ENCODE results near the gene MAP2K2.
A peak's percentile ranks its signal among the peaks of the same experiment; 100 is the strongest.

MAP2K2 gene

GRCh38 chr19:4082172-4082571 lies 41.8 kb downstream of the MAP2K2 start:
- TF ChIP-seq CTCF (IDR thresholded peaks at IDR 0.05; ENCODE audit: low read depth, low read length): no peak
- H3K4me3 ChIP-seq (ENCODE audit: low read depth, low read length): no peak overlapping the region

DNA sequence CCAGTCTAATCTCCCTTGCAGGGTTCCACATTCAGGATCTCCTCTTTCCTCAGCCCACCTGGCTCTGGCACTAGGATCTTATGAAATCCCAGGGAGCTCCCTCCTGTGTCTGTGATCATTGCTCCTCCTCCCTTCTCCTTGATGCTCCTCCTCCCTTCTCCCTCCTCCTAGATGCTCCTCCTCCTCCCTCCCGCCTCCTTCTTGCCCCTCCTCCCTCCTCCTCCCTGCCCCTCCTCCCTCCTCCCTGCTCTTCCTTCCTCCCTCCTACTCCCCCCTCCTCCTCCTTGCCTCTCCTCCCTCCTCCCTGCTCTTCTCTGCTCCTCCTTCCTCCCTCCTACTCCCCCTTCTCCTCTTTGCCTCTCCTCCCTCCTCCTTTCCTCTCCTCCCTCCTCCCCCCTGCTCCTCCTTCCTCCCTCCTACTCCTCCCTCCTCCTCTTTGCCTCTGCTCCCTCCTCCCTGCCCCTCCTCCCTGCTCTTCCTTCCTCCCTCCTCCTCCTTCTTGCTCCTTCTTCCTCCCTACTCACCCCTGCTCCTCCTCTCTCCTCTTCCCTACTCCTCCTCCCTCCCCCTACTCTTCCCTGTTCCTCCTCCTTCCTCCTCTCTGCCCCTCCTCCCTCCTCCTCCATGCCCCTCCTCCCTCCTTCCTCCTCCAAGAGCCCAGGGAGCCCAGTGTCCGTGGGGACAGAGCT lies 42.3 kb downstream of the MAP2K2 start:
- TF ChIP-seq CTCF (IDR thresholded peaks at IDR 0.05; ENCODE audit: low read depth, low read length): no peak
- H3K4me3 ChIP-seq (ENCODE audit: low read depth, low read length): no peak overlapping the region

DNA sequence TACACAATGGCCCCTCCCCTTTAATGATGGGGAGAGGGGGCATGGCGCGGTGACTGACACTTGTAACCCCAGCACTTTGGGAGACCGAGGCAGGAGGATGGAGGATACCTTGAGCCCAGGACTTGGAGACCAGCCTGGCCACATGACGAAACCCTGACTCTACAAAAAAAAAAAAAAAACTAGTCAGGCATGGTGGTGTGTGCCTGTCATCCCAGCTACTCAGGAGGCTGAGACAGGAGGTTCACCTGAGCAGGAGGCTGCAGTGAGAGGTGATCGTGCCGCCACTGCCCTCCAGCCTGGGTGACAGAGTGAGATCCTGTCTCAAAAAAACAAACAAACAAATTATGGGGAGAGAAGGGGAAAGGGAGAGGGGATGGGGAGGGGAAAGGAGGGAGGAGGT lies 43.4 kb downstream of the MAP2K2 start:
- TF ChIP-seq CTCF (IDR thresholded peaks at IDR 0.05; ENCODE audit: low read depth, low read length): no peak
- H3K4me3 ChIP-seq (ENCODE audit: low read depth, low read length): no peak overlapping the region

DNA sequence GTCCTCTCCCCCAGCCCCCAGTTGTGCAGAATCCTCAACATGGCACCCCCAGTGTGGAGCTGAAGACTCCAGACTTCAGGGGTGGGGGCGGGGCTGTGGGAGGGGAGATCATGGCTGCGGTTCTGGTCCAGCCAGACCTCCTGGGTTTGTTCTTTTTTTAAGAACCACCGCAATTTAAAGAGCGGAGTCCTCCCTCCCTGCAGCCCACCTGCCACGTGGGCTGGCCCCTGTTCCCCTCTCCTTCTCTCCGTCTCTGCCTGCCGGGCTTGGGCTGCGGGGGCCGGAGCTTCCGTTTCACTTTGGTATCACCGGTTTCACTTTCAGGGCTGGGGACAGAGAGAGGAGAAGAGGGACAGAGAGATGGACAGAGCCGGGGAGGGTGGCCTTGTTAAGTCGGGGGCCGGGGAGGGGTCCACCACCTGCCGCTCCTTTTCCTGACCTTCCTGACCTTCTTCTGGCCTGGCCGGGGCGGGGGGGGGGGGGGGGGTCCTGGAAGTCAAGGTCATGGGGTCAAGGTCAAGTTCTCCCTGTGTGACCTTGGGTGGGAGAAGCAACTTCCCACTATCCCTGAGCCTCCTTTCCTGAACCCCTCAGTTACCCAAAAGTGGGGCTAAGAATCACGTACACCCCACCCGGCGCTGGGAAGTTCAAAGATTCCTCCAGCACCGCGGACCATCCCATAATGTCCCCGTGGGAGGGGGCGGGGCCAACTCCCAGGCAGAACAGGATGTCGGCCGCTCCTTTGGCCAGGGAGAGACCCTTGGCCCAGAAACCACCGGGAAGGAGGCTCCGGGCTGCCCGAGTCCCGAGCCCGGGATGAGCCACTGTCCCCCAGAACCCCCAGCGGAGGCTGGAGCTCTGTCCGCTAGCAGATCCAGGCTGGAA lies 45.9 kb downstream of the MAP2K2 start:
- no peak for TF ChIP-seq CTCF (IDR thresholded peaks at IDR 0.05; ENCODE audit: low read depth, low read length)
- H3K4me3 ChIP-seq (ENCODE audit: low read depth, low read length): peak overlapping the region; percentile 55

GRCh38 chr19:4077007-4077374 lies 46.9 kb downstream of the MAP2K2 start:
- no peak overlapping the region for H3K4me3 ChIP-seq (ENCODE audit: low read depth, low read length)
- no peak for TF ChIP-seq CTCF (IDR thresholded peaks at IDR 0.05; ENCODE audit: low read depth, low read length)

- TF ChIP-seq CTCF (IDR thresholded peaks at IDR 0.05; ENCODE audit: low read depth, low read length): no peak
- H3K4me3 ChIP-seq (ENCODE audit: low read depth, low read length): no peak overlapping the region
These were observed 48.5 kb downstream of the MAP2K2 start for GRCh38 chr19:4075373-4075772.

- no peak for TF ChIP-seq CTCF (IDR thresholded peaks at IDR 0.05; ENCODE audit: low read depth, low read length)
- no peak overlapping the region for H3K4me3 ChIP-seq (ENCODE audit: low read depth, low read length)
These were observed 52.3 kb downstream of the MAP2K2 start for GRCh38 chr19:4071610-4072009.

Measured in WI38 (cell line).